HG03575 (cell line): ENCODE data around the gene MBNL2.

Source experiments
- ATAC-seq: cut with Tn5 transposase; IDR thresholded peaks from one replicate; pipeline ENCODE4 v1.9.1; 2021; ENCODE audit not compliant: unreplicated experiment, insufficient number of reproducible peaks, low FRiP score; ENCODE audit errors: extremely low read depth

MBNL2 gene

GRCh38 chr13:97283888-97284287 is 61.8 kb downstream of the MBNL2 start:
- ATAC-seq = no peak

- no peak for ATAC-seq
Observed at GRCh38 chr13:97284558-97284957, 62.4 kb downstream of the MBNL2 start.

GRCh38 chr13:97285221-97285955 is 63.3 kb downstream of the MBNL2 start:
- no peak for ATAC-seq

- no peak for ATAC-seq
Observed at GRCh38 chr13:97286317-97287046, 64.3 kb downstream of the MBNL2 start.

- no peak for ATAC-seq
Observed at GRCh38 chr13:97287047-97287383, 64.9 kb downstream of the MBNL2 start.

GRCh38 chr13:97288486-97288900 is 66.4 kb downstream of the MBNL2 start:
- ATAC-seq = no peak

- ATAC-seq = no peak
Observed at GRCh38 chr13:97289514-97290298, 67.6 kb downstream of the MBNL2 start.

GRCh38 chr13:97295283-97296182 is 73.4 kb downstream of the MBNL2 start:
- ATAC-seq = no peak

GRCh38 chr13:97296740-97297139 is 74.6 kb downstream of the MBNL2 start:
- no peak for ATAC-seq

- ATAC-seq = no peak
Observed at GRCh38 chr13:97298816-97299215, 76.7 kb downstream of the MBNL2 start.

GRCh38 chr13:97300871-97301270 is 78.7 kb downstream of the MBNL2 start:
- no peak for ATAC-seq

GRCh38 chr13:97301382-97302095 is 79.4 kb downstream of the MBNL2 start:
- ATAC-seq = no peak

- no peak for ATAC-seq
Observed at GRCh38 chr13:97302611-97303010, 80.5 kb downstream of the MBNL2 start.

GRCh38 chr13:97306106-97306505 is 84.0 kb downstream of the MBNL2 start:
- no peak for ATAC-seq

GRCh38 chr13:97306645-97307044 is 84.5 kb downstream of the MBNL2 start:
- ATAC-seq = no peak

- no peak for ATAC-seq
Observed at GRCh38 chr13:97307118-97307881, 85.2 kb downstream of the MBNL2 start.

- no peak for ATAC-seq
Observed at GRCh38 chr13:97307882-97308624, 85.9 kb downstream of the MBNL2 start.
